Stimulated activated naive B cell treated with anti-CD40 and anti-IgM and Interleukin-4, amounts not matched to agents 10 μg/mL and 1 μg/mL and 100 μg/mL, for 72 hours (primary cell): ENCODE measurements around the gene TNFRSF13B.
"Not testable (repeated sequence)": the region's sequence is repeated elsewhere in the genome, so short reads cannot be mapped to it uniquely, and the experiment has no call there.

ENCODE experiments used
- ATAC-seq, 2 donors: fragments of 150-1000 bp; cut with Tn5 transposase; replicated peaks; 2 replicates each; pipeline ENCODE4 v1.10.0; 2021; ENCODE audit warnings: moderate library complexity in 1 of 2
- DNase-seq: peaks from one replicate; pipeline ENCODE4 v3.0.0; 2021
- H3K27ac Mint-ChIP-seq: one replicate; pipeline ENCODE4 v1.8.0; 2022; ENCODE audit warnings: mild to moderate bottlenecking, mixed read lengths
- H3K27me3 Mint-ChIP-seq, 2 donors: one replicate each; pipeline ENCODE4 v1.8.0; 2022; ENCODE audit warnings: mixed read lengths in 2 of 2
- H3K36me3 Mint-ChIP-seq, 2 donors: one replicate each; pipeline ENCODE4 v1.8.0; 2022; ENCODE audit warnings: mixed read lengths in 2 of 2, mild to moderate bottlenecking in 1 of 2
- H3K4me1 Mint-ChIP-seq, 2 donors: one replicate each; pipeline ENCODE4 v1.8.0; 2022; ENCODE audit warnings: mixed read lengths in 2 of 2, mild to moderate bottlenecking in 1 of 2
- H3K4me3 Mint-ChIP-seq, 2 donors: one replicate each; pipeline ENCODE4 v1.8.0; 2022; ENCODE audit warnings: mild to moderate bottlenecking in 2 of 2, mixed read lengths in 2 of 2, moderate library complexity in 1 of 2
- H3K9me3 Mint-ChIP-seq, 2 donors: one replicate each; pipeline ENCODE4 v1.8.0; 2022; ENCODE audit warnings: mixed read lengths in 2 of 2, mild to moderate bottlenecking in 1 of 2

Gene TNFRSF13B

DNA sequence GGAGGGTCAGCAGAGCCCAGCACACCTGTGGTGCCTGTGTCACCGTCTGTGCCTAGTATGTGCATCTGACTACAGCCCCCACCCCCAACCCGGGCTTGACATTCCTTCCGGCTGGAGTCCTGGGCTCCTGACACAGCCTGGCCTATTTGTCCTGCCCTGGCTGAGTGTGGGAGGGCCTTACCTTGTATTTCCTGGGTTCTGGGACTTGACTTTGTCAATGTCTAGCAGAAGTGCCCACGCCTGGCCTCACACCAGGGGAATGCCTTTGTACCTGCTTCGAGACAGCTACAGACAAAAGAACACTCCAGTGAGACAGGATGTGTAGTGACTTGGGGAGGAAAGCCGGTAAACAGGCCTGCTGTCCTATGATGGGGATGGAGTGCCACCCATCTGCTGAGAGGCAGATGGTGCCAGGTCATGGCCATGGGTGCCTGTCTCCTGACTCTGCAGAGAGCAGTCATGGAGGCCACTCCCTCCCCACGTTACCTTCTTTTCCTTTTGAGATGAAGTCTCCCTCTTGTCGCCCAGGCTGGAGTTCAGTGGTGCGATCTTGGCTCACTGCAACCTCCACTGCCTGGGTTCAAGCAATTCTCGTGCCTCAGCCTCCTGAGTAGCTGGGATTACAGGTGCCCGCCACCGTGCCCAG is 42.8 kb downstream of the TNFRSF13B start:
- H3K27ac Mint-ChIP-seq, result no peak overlapping the region
- peaks cover 9 to 23% of the 10 kb centered on the region in 2 donors for H3K36me3 Mint-ChIP-seq
- H3K9me3 Mint-ChIP-seq, result no peaks in the 10 kb centered on the region
- no peak for DNase-seq
- H3K27me3 Mint-ChIP-seq, result no peaks in the 10 kb centered on the region
- H3K4me1 Mint-ChIP-seq, result peaks cover 5 to 31% of the 10 kb centered on the region in 2 donors
- no peak for ATAC-seq
- H3K4me3 Mint-ChIP-seq, result no peak overlapping the region

DNA sequence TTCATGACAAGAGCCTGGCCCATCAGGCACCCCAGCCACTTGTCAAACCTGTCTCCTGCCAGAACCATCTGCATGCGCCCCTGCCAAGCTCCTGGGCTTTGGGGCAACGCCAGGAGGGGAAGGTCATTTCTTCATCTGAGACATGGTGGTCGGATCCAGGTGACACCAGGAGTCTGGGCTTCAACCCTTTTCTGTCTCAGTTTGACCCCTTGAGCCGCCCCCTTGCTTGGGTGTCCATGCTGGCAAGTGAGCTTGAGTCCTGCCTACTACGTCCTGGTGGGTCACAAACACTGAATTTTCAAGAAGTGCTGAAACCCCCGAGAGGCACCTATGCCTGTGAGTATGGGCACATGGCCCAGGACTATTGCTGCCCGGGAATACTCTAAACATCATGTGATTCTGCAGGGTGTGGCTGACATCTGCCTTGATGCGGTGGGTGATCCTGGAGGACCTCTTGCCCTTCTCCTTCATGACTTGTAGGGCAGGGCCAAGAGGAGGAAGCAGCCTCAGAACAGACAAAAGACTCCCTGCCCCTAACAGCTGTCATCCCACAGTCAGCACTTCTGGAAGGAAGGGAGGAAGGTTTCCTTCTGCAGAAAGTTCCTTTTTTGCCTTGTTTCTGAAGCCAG is 43.4 kb downstream of the TNFRSF13B start:
- H3K9me3 Mint-ChIP-seq, result no peaks in the 10 kb centered on the region
- ATAC-seq (no peak), DNase-seq (no peak)
- no peak overlapping the region for H3K4me3 Mint-ChIP-seq
- no peak overlapping the region for H3K27ac Mint-ChIP-seq
- peaks cover 9 to 18% of the 10 kb centered on the region in 2 donors for H3K36me3 Mint-ChIP-seq
- H3K27me3 Mint-ChIP-seq, result no peaks in the 10 kb centered on the region
- H3K4me1 Mint-ChIP-seq, result peaks cover 5 to 27% of the 10 kb centered on the region in 2 donors

DNA sequence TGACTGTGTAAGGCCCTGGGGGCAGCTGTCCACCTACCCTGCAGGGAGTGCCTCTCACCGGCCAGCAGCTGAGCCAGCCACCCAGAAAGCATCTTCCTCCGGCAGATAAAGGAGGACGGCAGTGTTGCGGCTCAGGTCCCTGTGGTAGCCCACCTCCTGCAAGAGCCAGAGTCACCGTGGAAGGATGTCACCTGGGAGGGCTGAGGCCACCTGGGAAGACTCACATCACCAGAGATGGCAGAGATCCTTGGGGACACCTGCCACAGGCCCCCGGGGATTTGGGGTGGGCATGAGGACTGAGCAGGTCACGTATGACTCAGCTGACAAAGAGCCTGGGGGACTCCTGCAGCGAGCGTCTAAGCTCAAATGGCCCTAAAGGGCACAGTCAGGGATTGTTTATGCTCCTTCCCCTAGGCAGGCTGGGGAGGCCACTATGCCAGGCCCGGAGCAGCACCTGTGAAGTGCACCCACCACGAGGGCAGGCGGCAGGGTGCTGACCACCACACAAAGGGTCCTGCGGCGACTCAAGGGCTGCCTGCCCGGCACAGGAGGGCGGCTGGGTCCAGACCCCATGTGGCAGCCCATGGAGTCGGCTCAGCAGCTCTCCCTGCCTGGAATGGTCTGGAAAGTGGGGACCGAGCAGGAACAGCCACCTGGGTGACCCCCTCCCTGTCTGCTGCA is 44.1 kb downstream of the TNFRSF13B start:
- Mint-ChIP-seq H3K27me3 (no peaks in the 10 kb centered on the region), H3K4me3 (no peak overlapping the region), H3K36me3 (peaks cover 9 to 18% of the 10 kb centered on the region in 2 donors), H3K4me1 (peaks cover 7 to 35% of the 10 kb centered on the region in 2 donors), H3K9me3 (no peaks in the 10 kb centered on the region), H3K27ac (peak overlapping the region; percentile 11)
- ATAC-seq, result peak; percentile 47 to 59
- DNase-seq, result no peak

DNA sequence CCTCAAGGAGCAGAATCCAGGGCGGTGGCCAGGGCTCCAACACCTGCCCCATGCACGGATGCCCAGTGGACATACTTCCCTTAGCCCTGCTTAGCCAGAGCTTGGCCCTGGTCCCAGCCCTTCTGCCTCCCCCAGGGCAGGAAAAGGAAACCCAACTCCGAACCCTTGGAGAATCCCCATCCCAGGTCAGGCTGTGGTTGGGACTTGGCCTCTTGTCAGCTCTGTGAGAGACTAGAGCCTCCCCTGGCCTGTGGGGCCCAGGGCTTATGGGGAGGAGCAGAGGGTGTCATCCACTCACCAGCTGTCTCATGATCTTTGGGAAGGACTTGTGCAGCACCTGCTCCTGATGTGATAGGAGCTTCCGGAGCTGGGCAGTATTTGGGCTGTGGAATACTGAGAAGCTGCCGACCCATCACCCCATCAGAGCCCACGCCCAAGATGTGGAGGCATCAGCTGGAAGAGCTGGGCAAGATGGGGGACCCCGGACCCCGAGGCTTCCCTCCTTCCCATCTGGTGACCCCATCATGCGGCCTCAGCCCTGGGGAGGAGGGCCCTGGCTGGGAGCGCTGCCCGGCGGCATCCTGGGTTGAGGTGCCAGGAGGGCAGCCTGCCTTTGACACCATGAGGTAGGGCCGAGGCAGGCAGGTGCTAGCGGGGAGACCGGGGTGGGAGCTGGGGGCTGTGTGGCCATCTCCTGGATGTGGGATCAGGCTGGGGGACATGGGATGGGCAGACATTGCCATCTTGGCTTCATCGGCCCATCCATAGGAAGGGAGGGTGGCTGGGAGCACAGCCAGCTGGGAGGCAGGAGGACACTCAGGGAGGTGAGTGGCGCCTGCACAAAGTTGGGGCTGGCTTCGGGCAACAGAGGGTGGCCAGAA is 45.1 kb downstream of the TNFRSF13B start:
- peaks cover 9 to 37% of the 10 kb centered on the region in 2 donors for H3K4me1 Mint-ChIP-seq
- peak overlapping the region; percentile 37 for H3K27ac Mint-ChIP-seq
- no peaks in the 10 kb centered on the region for H3K9me3 Mint-ChIP-seq
- no peak for ATAC-seq
- no peak for DNase-seq
- H3K27me3 Mint-ChIP-seq, result no peaks in the 10 kb centered on the region
- H3K4me3 Mint-ChIP-seq, result no peak overlapping the region
- peaks cover 9 to 14% of the 10 kb centered on the region in 2 donors for H3K36me3 Mint-ChIP-seq

DNA sequence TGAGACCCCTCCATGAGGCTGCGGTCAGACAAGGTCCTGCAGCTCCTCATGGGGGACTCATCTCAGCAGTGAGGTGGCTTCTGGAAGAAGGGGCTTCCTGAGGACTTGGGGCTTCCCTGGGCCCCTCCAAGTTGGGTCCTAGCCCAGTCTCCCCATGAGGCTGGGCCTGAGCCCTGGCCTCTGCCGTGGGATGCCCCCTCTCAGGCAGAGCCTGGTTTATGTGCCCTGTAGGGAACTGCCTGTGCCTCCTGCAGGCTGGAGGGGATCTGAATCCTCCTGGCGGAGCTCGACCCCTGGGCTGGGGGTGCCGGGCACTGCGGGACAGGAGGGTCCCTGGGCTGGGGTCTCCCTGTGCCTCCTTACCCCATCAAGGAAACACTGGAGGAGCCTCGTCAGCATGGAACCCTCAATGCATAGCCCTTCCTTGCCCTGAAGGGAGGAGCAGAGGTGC is 45.8 kb downstream of the TNFRSF13B start:
- Mint-ChIP-seq H3K9me3 (no peaks in the 10 kb centered on the region), H3K27me3 (no peaks in the 10 kb centered on the region), H3K27ac (no peak overlapping the region), H3K4me1 (peaks cover 9 to 32% of the 10 kb centered on the region in 2 donors), H3K36me3 (peaks cover 7 to 14% of the 10 kb centered on the region in 2 donors), H3K4me3 (no peak overlapping the region)
- ATAC-seq (no peak), DNase-seq (no peak)

DNA sequence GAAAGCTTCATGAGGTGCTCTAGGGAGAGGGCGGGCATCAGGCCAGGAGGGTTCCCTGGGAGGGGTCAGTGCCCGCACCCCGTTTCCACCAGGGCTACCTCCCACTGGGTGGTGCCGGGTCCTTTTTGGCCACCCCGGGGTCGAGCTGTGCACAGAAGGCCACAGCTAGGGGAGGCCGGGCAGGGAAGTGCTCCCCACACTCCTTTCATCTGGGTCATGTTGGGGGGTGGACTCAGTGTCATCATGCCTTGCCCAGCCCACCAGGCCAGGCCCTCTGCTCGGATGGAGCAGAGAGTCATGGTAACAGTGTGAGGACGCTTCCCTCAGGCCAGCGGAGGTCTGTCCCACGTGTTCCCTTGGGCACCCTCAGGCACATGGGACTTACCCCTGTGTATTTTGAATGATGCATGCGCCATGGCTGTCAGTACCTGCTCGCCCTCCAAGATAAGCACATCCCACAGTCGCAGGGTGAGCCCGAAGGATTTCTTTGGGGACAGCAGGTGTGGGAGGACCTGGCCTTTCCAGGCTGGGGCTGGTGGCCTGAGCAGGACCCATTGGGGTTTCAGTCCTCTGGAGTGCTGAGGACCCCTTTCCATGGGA is 46.4 kb downstream of the TNFRSF13B start:
- Mint-ChIP-seq H3K36me3 (peaks cover 7 to 14% of the 10 kb centered on the region in 2 donors), H3K27ac (no peak overlapping the region), H3K9me3 (no peaks in the 10 kb centered on the region), H3K4me3 (no peak overlapping the region), H3K27me3 (no peaks in the 10 kb centered on the region), H3K4me1 (peaks cover 9 to 32% of the 10 kb centered on the region in 2 donors)
- ATAC-seq (no peak), DNase-seq (no peak)

DNA sequence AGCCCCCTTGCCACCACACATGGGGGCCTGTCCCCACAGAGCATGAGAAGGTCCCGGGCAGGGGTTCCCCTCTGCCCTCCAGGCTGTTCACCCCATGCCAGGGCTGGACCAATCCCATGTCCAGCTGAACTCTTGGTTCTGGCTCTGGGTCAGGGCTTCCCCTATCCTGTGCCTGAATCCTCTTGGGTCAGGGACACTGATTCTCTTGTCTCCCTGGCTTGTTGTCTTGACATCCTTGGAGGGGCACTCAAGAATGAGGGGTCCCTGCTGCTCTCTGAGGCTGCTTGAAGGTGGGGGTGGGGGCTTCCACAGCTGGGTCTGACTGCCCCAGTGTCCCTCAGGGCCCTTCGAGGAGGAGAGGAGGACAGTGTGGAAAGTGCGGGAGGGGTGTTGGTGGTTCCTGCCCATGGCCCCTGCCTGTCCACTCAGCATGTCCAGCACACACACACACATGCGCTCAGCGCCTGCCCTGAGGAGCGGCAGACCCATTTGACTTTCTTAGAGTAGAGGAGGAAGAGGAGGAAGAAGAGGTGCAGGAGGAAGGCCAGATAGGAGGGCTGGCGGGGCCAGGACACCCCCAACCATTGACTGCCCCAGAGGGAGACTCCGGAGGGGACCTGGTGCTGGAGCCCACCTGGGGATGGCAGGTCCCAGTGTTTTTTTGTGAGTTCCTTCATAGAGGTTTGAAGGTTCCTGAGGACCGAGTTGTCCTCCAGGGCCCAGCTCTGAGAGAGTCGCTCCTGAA is 47.0 kb downstream of the TNFRSF13B start:
- no peak for DNase-seq
- Mint-ChIP-seq H3K9me3 (no peaks in the 10 kb centered on the region), H3K36me3 (peaks cover 7 to 10% of the 10 kb centered on the region in 2 donors), H3K4me3 (no peak overlapping the region), H3K27me3 (no peaks in the 10 kb centered on the region), H3K4me1 (peaks cover 9 to 32% of the 10 kb centered on the region in 2 donors), H3K27ac (peak overlapping the region; percentile 92)
- ATAC-seq, result no peak

DNA sequence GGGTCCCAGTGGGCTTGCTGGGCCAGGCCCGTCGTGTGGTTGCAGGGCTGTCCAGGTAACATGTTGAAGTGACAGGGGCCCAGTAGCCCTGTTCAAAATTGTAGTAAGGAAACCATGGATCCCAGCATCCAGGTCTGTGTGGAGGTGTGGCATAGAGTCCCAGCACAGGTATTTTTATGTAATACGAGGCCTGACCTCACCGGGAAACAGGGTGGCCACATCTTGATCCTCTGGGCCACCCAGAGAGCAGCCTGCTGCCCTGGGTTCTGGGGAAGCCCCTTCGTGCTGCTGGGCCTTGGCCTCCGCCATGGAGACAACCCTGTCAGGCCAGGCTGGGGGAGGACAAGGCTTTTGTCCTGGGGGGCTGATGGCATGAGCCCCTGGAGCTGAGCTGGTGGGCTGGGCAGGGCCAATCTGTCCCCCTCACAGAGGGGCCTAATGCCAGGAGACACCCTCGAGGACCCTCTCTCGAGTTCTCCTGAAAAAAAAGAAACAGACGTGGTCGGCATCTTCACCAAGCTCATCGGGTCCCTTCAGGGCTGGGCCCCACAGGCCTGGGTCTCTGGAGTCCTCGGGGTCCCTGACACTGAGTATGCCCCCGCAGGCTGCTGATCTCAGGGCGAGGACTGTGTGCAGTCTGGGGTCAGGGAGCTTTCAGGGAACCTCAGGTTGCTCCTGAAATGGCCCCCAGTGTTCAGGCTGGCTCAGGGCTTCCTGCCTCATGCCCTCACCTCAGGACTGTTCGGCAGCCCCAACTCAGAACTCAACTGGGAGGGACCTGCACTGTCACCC is 47.8 kb downstream of the TNFRSF13B start:
- H3K4me3 Mint-ChIP-seq, result no peak overlapping the region
- no peak overlapping the region for H3K27ac Mint-ChIP-seq
- ATAC-seq, result no peak
- no peak for DNase-seq
- peaks cover 9 to 32% of the 10 kb centered on the region in 2 donors for H3K4me1 Mint-ChIP-seq
- no peaks in the 10 kb centered on the region for H3K9me3 Mint-ChIP-seq
- peaks cover 3 to 5% of the 10 kb centered on the region in 2 donors for H3K36me3 Mint-ChIP-seq
- no peaks in the 10 kb centered on the region for H3K27me3 Mint-ChIP-seq

DNA sequence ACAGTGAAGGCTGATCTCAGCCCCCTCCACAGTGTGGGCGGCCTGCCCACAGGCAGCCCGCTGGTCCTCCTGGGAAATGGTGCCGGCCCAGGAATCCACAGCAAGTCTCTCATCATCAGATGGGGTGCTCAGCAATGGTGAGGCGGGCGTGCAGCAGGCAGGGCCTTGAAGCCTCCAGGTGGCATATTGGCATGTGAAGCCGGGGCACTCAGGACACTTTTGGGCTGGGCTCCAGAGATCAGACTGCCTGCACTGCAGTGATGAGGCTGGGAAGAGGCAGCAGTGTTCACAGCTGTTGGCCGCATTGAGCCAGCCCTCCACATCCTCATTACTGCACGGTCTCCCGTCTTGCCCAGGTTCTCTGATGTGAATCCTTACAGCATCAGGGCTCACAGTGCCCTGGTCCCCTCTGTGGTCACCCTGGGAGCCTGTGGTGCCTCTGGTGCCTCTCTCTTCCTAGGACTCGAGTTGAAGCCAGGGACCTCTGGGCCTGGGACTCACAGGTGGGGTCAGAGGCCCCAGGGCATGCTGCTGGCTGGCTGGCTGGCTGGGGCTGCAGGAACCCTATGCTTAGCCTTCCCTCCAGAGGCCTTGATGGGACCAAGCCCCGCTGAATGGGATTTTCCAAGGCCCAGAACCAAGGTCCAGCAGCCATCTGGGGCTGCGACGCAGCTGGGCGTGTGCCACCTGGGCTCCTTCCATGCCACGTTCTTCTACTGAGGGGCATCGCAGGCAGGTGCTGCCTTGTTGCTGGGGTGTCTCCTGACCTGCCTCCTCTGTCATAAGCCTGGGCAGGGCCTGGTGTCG is 48.6 kb downstream of the TNFRSF13B start:
- H3K27me3 Mint-ChIP-seq, result no peaks in the 10 kb centered on the region
- H3K9me3 Mint-ChIP-seq, result no peaks in the 10 kb centered on the region
- H3K4me3 Mint-ChIP-seq, result no peak overlapping the region
- H3K27ac Mint-ChIP-seq, result peak overlapping the region; percentile 37
- ATAC-seq (no peak), DNase-seq (no peak)
- peaks cover 0 to 3% of the 10 kb centered on the region in 2 donors for H3K36me3 Mint-ChIP-seq
- H3K4me1 Mint-ChIP-seq, result peaks cover 6 to 24% of the 10 kb centered on the region in 2 donors

DNA sequence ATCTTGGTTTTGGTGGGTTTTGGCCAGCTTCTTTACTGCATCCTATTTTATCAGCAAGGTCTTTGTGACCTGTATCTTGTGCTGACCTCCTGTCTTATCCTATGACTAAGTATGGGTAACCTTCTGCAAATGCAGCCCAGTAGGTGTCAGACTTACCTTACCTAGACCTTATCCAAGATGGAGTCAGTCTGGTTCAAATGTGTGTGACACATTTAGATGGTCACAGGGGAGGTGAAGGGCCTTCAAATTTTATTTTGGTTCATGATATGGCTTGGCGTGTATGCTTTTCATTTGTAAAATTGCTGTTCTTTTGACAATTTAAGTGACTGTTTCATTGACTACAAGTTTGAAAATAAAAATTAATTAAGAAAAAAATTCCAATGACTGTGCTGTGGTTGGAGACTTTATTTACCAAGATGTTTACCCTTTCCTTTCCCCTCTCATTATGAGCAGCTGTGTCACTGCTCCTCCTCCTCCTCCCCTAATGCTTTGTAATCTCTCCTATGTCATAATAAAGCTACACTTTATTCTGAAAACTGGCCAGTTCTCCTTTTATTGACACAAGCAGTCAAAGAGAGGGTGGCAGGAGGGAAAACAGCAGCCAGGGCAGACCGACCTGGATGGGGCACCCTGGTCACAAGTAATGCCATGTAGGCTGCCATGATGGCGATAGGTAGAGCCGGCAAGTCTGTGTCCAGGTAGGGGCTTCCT is 49.4 kb downstream of the TNFRSF13B start:
- peaks cover 0 to 3% of the 10 kb centered on the region in 2 donors for H3K36me3 Mint-ChIP-seq
- no peak overlapping the region for H3K4me3 Mint-ChIP-seq
- ATAC-seq (peak; percentile 65), DNase-seq (no peak)
- no peaks in the 10 kb centered on the region for H3K9me3 Mint-ChIP-seq
- H3K27me3 Mint-ChIP-seq, result no peaks in the 10 kb centered on the region
- H3K4me1 Mint-ChIP-seq, result peaks cover 6 to 16% of the 10 kb centered on the region in 2 donors
- peak overlapping the region; percentile 62 for H3K27ac Mint-ChIP-seq

DNA sequence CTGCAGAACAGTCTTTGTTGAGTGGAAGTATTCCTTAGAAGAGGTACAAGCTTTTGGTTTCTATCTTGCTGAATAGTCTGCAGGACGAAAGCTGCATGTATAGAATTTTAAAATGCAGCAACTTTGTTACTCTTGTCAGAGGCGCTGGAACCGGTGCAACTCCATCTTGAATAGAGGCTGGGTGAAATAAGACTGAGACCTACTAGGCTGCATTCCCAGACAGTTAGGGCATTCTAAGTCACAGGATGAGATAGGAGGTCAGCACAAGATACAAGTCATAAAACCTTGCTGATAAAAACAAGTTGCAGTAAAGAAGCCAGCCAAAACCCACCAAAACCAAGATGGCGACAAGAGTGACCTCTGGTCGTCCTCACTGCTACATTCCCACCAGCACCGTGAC is 50.5 kb downstream of the TNFRSF13B start:
- not testable (repeated sequence) for H3K27me3 Mint-ChIP-seq, ATAC-seq, H3K27ac Mint-ChIP-seq

More for the DNA sequence above, 50.5 kb downstream of the TNFRSF13B start:
- DNase-seq, H3K4me3 Mint-ChIP-seq, H3K36me3 Mint-ChIP-seq, H3K9me3 Mint-ChIP-seq: not testable (repeated sequence)
- H3K4me1 Mint-ChIP-seq, result peaks cover 4 to 16% of the 10 kb centered on the region in 2 donors
